Fibroblast of peridontal ligament (primary cell): Measurements from ENCODE around the gene HLA-C.
"Not testable (repeated sequence)": the region's sequence is repeated elsewhere in the genome, so short reads cannot be mapped to it uniquely, and the experiment has no call there.

Source experiments
- DNase-seq: peaks from one replicate; pipeline ENCODE4 v3.0.0-alpha.2; 2010; ENCODE audit errors: extremely low read depth

The HLA-C gene

GRCh38 chr6:31270788-31271640 lies 878 bp downstream of the HLA-C start:
- DNase-seq, result peak; percentile 43

GRCh38 chr6:31268836-31269235 lies 3.1 kb downstream of the HLA-C start:
- DNase-seq, result no peak

DNA sequence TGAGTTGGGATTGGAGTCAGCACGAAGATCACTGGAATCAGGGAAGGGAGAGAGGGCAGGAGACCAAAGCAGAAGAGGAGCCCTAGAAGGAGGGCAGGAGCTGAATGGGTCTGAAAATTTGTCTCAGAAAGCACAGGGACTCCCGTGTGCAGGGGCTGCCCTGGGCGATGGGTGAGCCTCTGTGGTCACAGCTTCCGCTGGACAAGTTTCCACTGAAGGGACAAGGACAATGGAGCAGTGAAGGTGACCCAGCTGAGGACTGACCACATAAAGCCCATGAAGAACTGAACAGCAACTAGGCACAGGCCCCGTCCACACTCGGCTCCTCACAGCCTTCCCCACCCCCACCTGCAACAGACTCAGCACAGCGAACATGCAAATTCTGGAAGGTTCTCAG lies 3.5 kb downstream of the HLA-C start:
- DNase-seq, result no peak

- no peak for DNase-seq
Observed at GRCh38 chr6:31267651-31268368, 4.1 kb downstream of the HLA-C start.

DNA sequence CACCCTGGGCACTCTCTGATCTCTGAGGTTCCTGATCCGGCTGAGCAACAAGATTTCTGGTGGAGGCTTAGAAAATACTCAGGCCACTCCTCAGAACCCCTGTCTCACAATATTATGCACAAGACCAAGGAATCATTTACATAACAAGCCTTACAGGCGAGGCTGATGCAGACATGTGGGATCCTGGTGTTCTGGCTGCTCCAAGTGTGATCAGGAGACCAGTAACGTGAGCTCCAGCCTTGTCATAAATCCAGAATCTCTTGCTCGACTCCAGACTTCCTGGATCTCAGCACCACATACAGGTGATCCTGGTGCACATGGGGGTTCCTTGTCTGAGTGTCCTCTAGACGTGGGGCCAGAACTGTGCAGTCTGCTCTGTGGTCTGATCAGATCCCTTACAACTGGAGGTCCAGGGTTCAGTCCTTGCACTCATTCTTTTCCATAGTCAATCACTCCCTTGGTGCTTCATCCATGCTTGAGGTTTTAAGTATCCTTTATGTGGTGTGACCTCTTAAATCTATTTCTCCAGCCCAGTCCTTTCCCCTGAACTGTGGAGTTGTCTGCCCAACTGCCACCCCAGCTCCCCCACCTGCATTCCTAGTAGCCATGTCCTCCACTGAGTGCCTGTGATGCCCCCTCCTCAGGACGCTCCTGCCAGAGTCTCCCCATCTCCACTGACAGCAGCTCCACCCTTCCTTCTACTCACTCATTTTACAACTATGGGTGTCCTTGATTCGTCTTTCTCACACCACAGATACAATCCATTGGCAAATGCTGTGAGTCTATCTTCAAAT lies 5.1 kb downstream of the HLA-C start:
- no peak for DNase-seq

DNA sequence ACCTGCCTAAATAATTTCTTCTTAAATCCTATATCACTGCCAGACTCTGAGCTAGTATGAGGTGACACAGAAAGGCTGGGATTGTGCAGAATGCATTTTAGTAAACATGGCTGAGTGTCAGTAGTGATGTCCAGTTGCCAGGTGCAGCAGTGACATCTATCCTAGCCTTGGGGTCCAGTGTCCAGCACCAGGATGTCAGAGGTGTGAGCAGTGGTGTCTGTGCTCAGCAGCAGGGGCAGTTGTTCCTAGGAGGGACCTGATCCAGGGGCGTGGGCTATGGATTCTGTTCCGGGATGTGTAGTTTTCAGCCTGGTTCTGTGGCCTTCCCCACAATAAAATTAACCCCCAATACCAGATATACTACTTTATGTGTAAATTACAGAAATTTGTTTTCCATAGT lies 6.0 kb downstream of the HLA-C start:
- no peak for DNase-seq

DNA sequence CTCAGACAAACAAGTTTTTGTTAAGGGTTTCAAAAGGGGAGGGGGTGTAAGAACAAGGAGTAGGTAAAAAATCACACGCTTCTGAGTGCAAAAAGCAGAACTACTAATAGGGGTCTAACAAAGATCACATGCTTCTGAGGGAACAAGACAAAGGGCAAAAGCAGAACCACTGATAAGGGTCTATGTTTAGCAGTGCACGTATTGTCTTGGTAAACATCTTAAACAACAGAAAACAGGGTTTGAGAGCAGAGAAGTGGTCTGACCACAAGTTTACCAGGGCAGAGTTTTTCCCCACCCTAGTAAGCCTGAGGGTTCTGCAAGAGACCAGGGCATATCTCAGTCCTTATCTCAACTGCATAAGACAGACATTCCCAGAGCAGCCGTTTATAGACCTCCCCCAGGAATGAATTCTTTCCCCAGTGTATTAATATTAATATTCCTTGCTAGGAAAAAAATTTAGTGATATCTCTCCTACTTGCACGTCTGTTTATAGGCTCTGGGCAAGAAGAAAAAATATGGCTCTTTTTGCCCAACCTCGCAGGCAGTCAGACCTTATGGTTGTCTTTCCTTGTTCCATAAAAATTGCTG lies 8.5 kb downstream of the HLA-C start:
- DNase-seq, result not testable (repeated sequence)

DNA sequence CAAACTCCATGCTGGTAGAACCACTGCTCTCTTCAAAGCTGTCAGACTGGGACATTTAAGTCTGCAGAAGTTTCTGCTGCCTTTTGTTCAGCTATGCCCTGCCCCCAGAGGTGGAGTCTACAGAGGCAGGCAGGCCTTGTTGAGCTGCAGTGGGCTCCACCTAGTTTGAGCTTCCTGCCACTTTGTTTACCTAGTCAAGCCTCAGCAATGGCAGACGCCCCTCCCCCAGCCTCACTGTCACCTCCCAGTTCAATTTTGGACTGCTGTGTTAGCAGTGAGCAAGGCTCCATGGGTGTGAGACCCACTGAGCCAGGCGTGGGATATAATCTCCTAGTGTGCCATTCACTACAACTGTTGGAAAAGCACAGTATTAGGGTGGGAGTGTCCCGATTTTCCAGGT lies 11.9 kb downstream of the HLA-C start:
- not testable (repeated sequence) for DNase-seq

- no peak for DNase-seq
Observed at GRCh38 chr6:31252625-31253024, 19.3 kb downstream of the HLA-C start.

DNA sequence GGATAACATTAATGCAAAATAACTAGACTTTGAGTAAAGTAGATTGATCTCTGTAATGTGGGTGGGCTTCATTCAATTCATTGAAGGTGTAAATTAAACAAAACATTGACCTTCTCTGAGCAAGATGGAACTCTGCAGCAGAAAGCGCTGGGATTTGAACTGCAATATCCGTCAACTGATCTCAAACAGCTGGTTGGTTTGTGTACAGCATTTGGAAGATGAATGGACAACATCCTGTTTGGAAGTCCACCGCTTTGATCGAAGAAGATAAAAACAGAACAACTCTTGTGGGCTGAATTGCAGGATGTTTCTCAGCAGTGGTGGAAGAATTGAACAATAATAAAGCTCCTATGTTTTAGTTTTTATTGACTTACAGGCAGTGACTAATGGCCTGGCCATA lies 20.6 kb downstream of the HLA-C start:
- DNase-seq, result no peak

DNA sequence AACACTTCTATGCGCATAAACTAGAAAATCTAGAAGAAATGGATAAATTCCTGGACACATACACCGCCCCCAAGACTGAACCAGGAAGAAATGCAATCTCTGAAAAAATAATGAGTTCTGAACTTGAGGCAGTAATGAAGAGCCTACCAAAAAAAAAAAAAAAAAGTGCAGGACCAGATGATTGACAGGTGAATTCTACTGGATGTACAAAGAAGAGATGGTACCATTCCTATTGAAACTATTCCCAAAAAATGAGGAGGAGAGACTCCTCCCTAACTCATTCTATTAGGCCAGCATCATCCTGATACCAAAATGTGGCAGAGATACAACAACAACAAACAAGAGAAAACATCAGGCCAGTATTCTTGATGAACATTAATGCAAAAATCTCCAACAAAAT lies 22.7 kb downstream of the HLA-C start:
- no peak for DNase-seq

DNA sequence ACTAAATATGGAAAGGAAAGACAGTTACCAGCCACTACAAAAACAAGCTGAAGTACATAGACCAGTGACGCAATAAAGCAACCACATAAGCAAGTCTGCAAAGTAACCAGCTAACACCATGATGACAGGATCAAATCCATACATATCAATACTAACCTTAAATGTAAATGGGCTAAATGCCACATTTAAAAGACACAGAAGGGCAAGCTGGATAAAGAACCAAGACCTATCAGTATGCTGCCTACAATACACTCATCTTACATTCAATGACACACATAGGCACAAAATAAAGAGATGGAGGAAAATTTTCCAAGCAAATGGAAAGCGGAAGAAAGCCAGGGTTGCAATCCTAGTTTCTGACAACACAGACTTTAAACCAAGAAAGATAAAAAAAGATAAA lies 24.1 kb downstream of the HLA-C start:
- DNase-seq, result no peak

GRCh38 chr6:31246051-31246521 lies 25.8 kb downstream of the HLA-C start:
- peak; percentile 55 for DNase-seq

DNA sequence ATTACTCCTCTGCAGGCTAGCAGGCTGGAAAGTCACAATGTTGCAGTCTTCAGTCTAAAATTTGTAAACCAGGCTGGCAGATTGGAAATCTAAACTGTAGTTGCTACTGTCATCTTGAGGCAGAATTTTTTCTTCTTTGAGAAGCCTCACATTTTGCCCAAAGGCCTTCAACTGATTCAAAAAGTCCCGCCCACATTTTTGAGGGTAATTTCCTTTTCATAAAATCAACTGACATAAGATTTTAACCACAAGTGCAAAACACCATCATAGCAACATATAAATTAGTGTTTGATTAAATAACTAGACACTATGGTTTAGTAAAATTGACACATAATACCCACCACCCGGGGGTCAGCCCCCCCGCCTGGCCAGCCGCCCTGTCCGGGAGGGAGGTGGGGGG lies 28.4 kb downstream of the HLA-C start:
- peak; percentile 17 for DNase-seq

- DNase-seq, result peak; percentile 5
Observed at GRCh38 chr6:31239854-31240253, 32.0 kb downstream of the HLA-C start.

DNA sequence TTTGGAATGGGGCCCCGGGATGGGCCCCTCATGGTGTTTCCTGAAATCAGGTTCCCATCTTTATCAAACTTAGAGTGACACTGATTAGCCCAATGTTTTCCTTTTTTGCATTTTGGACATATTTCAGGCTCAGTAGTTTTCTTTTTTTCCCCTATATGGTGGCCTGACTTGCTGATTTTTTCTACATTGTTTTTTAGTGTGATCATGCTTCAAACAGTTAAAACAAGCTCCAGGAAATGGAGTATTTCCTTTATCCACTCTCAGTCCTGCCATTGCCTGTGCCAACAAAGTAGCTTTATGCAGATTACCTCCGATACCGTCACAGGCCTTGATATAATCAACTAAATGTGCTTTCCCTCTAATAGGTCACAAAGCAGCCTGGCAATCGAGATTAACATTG lies 37.8 kb downstream of the HLA-C start:
- DNase-seq, result not testable (repeated sequence)

GRCh38 chr6:31228476-31228875 lies 43.4 kb downstream of the HLA-C start:
- no peak for DNase-seq

DNA sequence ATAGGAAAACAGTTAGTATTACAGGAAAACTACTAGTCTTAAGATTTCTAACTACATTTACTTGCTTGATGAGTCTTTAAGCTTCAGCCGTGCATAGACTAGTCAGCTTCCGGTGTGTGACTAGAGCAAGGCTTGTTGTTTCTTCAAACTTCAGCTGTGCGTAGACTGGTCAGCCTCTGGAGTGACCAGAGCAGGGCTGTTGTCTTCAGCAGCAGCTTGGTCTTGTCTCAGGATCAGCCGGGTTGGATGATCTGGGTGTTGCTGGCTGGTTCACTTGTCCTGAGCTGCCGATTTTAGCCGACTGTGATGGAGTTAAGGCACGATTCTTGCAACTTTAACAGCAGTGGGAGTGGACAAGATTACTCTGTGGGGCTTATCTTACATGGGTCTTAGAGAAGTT lies 44.7 kb downstream of the HLA-C start:
- DNase-seq, result no peak

GRCh38 chr6:31225735-31226134 lies 46.2 kb downstream of the HLA-C start:
- no peak for DNase-seq

DNA sequence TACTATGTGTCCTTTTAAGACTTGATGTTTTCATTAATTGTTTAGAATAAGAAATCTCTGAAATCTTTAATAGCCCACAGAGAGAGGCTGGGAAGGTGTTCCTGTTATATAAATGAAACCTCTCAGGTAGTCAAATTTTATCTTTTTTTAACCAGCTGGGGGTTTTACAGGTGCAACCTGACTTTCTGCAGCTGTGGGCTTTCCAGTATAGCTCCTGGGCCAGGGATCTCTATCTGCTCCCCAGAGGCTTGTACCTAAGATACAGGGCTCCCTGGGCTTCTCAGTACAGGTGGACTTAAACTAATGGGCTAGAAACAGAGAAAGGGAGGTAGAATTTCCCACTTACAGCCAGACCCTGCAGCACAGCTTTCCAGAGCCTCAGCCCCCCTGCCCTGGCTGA lies 49.4 kb downstream of the HLA-C start:
- DNase-seq, result no peak
